Mucosa of stomach (tissue), 1 donor: ENCODE results near the gene LENEP.
A peak's percentile ranks its signal among the peaks of the same experiment; 100 is the strongest.
"Not testable (repeated sequence)": the region's sequence is repeated elsewhere in the genome, so short reads cannot be mapped to it uniquely, and the experiment has no call there.

Experiments
- H3K27me3 ChIP-seq: one replicate; pipeline ENCODE4 v1.7.0; 2013; ENCODE audit warnings: mild to moderate bottlenecking, low read length; ENCODE audit not compliant: control insufficient read depth, insufficient read depth
- H3K36me3 ChIP-seq: one replicate; pipeline ENCODE4 v1.7.0; 2013; ENCODE audit warnings: low read length; ENCODE audit not compliant: control insufficient read depth, insufficient read depth
- H3K4me1 ChIP-seq: one replicate; pipeline ENCODE4 v1.7.0; 2013; ENCODE audit warnings: mild to moderate bottlenecking, low read length; ENCODE audit not compliant: control insufficient read depth, insufficient read depth
- H3K4me3 ChIP-seq: one replicate; pipeline ENCODE4 v1.7.0; 2013; ENCODE audit warnings: low read length
- H3K9ac ChIP-seq: one replicate; pipeline ENCODE4 v1.7.0; 2013; ENCODE audit warnings: mild to moderate bottlenecking, low read length, moderate library complexity
- H3K9me3 ChIP-seq: one replicate; pipeline ENCODE4 v1.7.0; 2013; ENCODE audit warnings: mild to moderate bottlenecking, low read length, moderate library complexity; ENCODE audit not compliant: control insufficient read depth
- donor health status: Pancreatic carcinoma.

The LENEP gene

GRCh38 chr1:154972517-154973343, 20.7 kb upstream of the LENEP start:
- Histone ChIP-seq H3K4me1 (peaks cover 52% of the 10 kb centered on the region), H3K4me3 (no peak overlapping the region), H3K36me3 (peaks cover 6% of the 10 kb centered on the region), H3K9me3 (no peaks in the 10 kb centered on the region), H3K9ac (peak overlapping the region; percentile 77), H3K27me3 (no peaks in the 10 kb centered on the region)

DNA sequence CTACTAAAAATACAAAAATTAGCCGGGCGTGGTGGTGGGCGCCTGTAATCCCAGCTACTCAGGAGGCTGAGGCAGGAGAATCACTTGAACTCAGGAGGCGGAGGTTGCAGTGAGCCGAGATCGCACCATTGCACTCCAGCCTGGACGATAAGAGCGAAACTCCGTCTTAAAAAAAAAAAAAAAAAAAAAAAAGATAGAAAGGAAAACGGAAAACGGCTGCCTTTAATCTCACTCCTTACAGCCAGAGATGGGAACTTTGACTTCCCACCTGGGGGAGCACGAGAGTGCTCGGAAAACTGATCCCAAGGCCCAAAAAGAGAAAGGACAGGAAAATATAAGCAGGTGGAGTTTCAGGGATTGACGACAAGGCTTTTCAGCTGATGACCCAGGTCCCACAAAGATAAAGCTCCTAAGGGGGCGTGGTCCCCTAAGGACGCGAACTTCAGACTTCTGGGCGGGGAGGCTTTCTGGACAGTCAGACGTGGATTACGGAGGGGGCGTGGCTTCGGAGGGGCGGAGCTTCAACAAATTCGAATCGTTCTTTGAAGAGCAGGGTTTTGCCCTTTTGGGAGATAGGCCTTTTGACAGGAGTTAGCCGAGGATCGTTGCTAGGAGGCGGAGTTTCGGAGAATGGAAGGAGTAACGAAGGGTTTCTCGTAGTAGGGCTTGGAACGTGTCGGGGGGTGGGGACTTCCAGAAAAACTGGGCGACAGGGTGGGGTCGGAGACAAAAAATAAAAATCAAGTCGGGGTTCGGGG, 19.9 kb upstream of the LENEP start:
- Histone ChIP-seq H3K4me3 (peak overlapping the region; percentile 37), H3K9me3 (no peaks in the 10 kb centered on the region), H3K4me1 (peaks cover 47% of the 10 kb centered on the region)

DNA sequence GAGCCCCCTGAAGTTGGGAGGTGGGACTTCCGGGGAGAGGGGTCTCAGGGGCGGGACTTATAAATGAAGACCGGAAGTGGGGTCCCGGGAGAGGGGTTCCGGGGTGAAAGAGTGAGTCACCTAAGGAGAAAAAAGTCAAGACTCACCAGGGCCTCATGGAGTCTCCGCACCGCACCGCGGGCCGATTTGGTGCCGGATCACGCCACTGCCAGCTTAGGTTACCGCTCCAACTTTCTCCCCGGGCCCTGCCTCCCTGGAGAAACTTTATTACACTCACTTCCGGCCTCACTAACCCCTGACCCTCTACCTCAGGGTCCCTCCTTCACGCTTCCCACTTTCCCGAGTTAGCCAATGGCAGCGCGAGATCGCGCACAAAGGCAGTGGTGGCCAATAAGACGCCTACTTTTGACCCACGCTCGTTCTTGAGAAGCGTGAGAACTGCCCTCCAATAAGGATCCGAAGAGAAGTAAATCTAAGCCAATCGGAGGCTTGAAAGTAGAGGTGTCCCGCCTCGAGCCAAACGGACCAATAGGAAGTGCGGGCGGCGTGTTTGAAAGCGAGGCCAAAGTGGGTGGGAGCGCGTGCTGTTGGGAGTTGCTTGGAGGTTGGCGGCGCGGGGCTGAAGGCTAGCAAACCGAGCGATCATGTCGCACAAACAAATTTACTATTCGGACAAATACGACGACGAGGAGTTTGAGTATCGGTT, 19.1 kb upstream of the LENEP start, which contains the start of gene CKS1B:
TSS of gene CKS1B (plus strand) at position 580 of the 706 bp plus-strand sequence. CDS start at position 645, 65 bp downstream.
- no peaks in the 10 kb centered on the region for H3K27me3 ChIP-seq
- peak within 1 kb of the TSS; percentile 70 for H3K4me3 ChIP-seq
- peaks cover 47% of the 10 kb centered on the region for H3K4me1 ChIP-seq
- H3K36me3 ChIP-seq: peaks cover 5% of the 10 kb centered on the region
- H3K9ac ChIP-seq: peak within 1 kb of the TSS; percentile 88
- H3K9me3 ChIP-seq: no peaks in the 10 kb centered on the region

More for the DNA sequence above, 19.9 kb upstream of the LENEP start:
- Histone ChIP-seq H3K9ac (peak overlapping the region; percentile 77), H3K27me3 (no peaks in the 10 kb centered on the region), H3K36me3 (peaks cover 5% of the 10 kb centered on the region)

DNA sequence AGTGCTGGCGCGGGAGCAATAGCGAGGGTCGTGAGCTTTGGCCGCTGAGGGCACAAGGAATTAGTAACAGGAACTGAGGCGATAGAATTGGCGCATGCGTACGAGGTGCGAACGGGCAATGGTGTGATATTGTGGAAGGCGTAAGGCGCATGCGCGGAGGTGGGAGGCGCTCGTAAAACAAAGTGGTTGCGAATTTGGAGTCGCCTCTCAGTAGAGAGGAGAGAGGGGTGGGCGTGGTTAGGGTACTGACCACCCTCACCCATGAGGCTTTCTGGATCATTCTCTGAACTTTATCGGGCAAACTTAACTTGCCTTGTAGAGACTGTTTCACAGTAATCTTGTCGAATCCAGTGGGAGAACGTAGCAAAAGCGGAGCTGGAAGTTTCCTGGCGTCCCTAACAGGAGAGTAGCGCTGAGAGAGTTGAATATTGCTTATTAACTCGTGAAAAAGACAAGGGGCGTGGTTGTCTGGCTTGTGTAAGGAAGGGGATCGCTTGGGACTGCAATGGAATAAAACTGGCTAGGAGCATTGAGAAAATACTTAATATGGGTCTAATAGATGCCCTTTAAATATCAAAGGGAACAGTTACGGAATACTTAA, 18.5 kb upstream of the LENEP start:
- Histone ChIP-seq H3K9ac (peak overlapping the region; percentile 88), H3K9me3 (no peaks in the 10 kb centered on the region), H3K27me3 (no peaks in the 10 kb centered on the region), H3K4me1 (peaks cover 40% of the 10 kb centered on the region), H3K36me3 (no peaks in the 10 kb centered on the region), H3K4me3 (peak overlapping the region; percentile 70)

GRCh38 chr1:154975409-154976059, 17.9 kb upstream of the LENEP start:
- Histone ChIP-seq H3K27me3 (no peaks in the 10 kb centered on the region), H3K4me1 (peaks cover 34% of the 10 kb centered on the region), H3K4me3 (peak overlapping the region; percentile 70), H3K9ac (peak overlapping the region; percentile 88), H3K36me3 (no peaks in the 10 kb centered on the region), H3K9me3 (no peaks in the 10 kb centered on the region)

GRCh38 chr1:154977762-154978161, 15.6 kb upstream of the LENEP start:
- not testable (repeated sequence) for H3K9me3 ChIP-seq

GRCh38 chr1:154978360-154978759, 15.0 kb upstream of the LENEP start:
- H3K9me3 ChIP-seq: no peaks in the 10 kb centered on the region
- no peak overlapping the region for H3K9ac ChIP-seq
- H3K27me3 ChIP-seq: no peaks in the 10 kb centered on the region
- no peaks in the 10 kb centered on the region for H3K36me3 ChIP-seq
- no peak overlapping the region for H3K4me3 ChIP-seq
- H3K4me1 ChIP-seq: peaks cover 12% of the 10 kb centered on the region

More at GRCh38 chr1:154977762-154978161, 15.6 kb upstream of the LENEP start:
- not testable (repeated sequence) for H3K36me3 ChIP-seq, H3K27me3 ChIP-seq, H3K4me3 ChIP-seq, H3K9ac ChIP-seq
- H3K4me1 ChIP-seq: peaks cover 17% of the 10 kb centered on the region

- Histone ChIP-seq H3K4me1 (peaks cover 13% of the 10 kb centered on the region), H3K9ac (peak overlapping the region; percentile 82), H3K4me3 (no peak overlapping the region), H3K27me3 (no peaks in the 10 kb centered on the region), H3K36me3 (no peaks in the 10 kb centered on the region), H3K9me3 (no peaks in the 10 kb centered on the region)
Observed at GRCh38 chr1:154982341-154982740, 11.0 kb upstream of the LENEP start.

DNA sequence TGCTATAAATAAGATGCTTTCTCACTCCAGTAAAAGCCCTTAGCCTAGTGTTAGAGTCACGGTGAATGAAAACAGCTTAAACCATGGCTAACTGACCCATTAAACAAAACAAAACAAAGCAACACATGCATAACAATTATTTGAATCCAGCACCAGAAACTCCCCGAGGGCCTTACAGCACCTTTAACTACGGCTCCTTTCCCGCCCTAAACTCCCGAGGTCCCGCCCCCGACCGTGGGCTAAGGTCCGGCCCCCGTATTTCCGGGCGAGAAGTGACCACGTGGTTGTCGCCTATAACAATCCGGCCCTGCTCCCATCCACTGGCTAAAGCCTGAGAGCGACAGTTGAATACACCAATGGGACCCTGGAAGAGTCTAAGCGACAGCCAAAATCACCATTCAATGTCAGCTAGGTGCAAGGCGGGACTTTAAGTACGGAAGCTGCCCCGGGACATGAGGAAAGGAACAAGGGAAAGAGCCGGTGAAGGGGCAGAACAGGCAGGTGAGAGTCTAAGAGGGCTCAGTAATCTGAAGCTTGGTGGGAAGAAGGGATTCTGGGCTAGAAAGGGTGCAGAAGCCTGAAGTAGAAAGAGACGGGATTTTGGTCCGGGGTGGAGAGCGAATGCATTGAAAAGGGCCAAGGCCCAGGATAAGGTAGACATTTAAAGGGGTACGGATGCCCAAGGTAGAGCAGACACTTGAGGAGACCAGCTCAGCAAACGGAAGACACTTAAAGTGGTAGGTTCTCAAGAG, 10.3 kb upstream of the LENEP start, which contains the start of gene FLAD1:
TSS of gene FLAD1 (plus strand) at position 448 of the 752 bp plus-strand sequence. CDS start 351 bp downstream, outside the sequence.
- Histone ChIP-seq H3K4me1 (peaks cover 13% of the 10 kb centered on the region), H3K27me3 (no peaks in the 10 kb centered on the region), H3K36me3 (no peaks in the 10 kb centered on the region), H3K4me3 (peak within 1 kb of the TSS; percentile 95), H3K9ac (peak within 1 kb of the TSS; percentile 82), H3K9me3 (no peaks in the 10 kb centered on the region)

DNA sequence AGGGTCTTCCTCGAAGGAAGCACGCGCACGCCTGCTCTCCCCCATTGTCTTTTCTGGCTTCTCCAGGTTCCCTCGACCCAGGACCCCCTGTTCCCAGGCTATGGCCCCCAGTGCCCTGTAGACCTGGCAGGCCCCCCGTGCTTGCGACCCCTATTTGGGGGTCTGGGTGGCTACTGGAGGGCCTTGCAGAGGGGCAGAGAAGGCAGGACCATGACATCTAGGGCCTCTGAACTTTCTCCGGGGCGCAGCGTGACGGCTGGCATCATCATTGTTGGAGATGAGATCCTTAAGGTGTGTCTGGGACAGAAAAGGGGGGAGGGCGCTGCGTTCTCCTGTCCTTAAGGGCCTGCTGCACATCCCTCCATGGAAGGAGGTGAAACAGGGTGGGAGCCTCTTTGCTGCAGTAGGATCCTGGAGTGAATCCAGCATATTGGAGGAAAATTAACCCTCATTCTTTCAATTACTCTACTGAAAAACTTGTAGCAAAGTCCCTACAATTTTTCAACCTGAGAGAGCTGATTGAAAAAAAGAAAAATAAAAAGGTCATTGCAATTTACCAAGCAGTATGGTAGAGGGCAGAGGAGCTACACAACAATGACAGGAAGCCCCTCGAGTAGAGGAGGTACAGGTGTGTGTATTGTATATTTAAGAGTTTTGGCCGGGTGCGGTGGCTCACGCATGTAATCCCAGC, 9.5 kb upstream of the LENEP start:
- Histone ChIP-seq H3K9me3 (no peaks in the 10 kb centered on the region), H3K4me1 (peaks cover 13% of the 10 kb centered on the region), H3K4me3 (peak overlapping the region; percentile 95), H3K27me3 (no peaks in the 10 kb centered on the region), H3K36me3 (no peaks in the 10 kb centered on the region), H3K9ac (peak overlapping the region; percentile 82)
